Stimulated activated CD8-positive, alpha-beta memory T cell treated with anti-CD3 and anti-CD28 coated beads, Interleukin-7, amount 100 ng/mL, for 24 hours (primary cell): ENCODE results near the gene ANO4.

Source experiments
- DNase-seq: peaks from one replicate; pipeline ENCODE4 v3.0.0-alpha.2; 2020; ENCODE audit warnings: low read depth

The ANO4 gene

GRCh38 chr12:100808777-100809176 is 14.2 kb downstream of the ANO4 start:
- DNase-seq: no peak

GRCh38 chr12:100820314-100820713 is 25.7 kb downstream of the ANO4 start:
- DNase-seq: no peak

GRCh38 chr12:100823963-100824362 is 29.4 kb downstream of the ANO4 start:
- DNase-seq: no peak

- DNase-seq: no peak
Measured at GRCh38 chr12:100824476-100824875, 29.9 kb downstream of the ANO4 start.

- no peak for DNase-seq
Measured at GRCh38 chr12:100826323-100826722, 31.7 kb downstream of the ANO4 start.

- DNase-seq: no peak
Measured at GRCh38 chr12:100827901-100828520, 33.4 kb downstream of the ANO4 start.

- no peak for DNase-seq
Measured at GRCh38 chr12:100830003-100830795, 35.6 kb downstream of the ANO4 start.

- DNase-seq: no peak
Measured at GRCh38 chr12:100833282-100833681, 38.7 kb downstream of the ANO4 start.

GRCh38 chr12:100840748-100841147 is 46.2 kb downstream of the ANO4 start:
- no peak for DNase-seq

GRCh38 chr12:100842156-100842555 is 47.6 kb downstream of the ANO4 start:
- DNase-seq: no peak

- DNase-seq: no peak
Measured at GRCh38 chr12:100843061-100843460, 48.5 kb downstream of the ANO4 start.

- DNase-seq: no peak
Measured at GRCh38 chr12:100845095-100845494, 50.5 kb downstream of the ANO4 start.

- DNase-seq: no peak
Measured at GRCh38 chr12:100851637-100852036, 57.1 kb downstream of the ANO4 start.

GRCh38 chr12:100857418-100857817 is 62.8 kb downstream of the ANO4 start:
- no peak for DNase-seq

GRCh38 chr12:100857971-100858370 is 63.4 kb downstream of the ANO4 start:
- DNase-seq: no peak

- no peak for DNase-seq
Measured at GRCh38 chr12:100858656-100859055, 64.1 kb downstream of the ANO4 start.

GRCh38 chr12:100859063-100859627 is 64.6 kb downstream of the ANO4 start:
- DNase-seq: no peak

- no peak for DNase-seq
Measured at GRCh38 chr12:100860611-100861010, 66.0 kb downstream of the ANO4 start.

GRCh38 chr12:100862676-100863075 is 68.1 kb downstream of the ANO4 start:
- DNase-seq: no peak

GRCh38 chr12:100864366-100864765 is 69.8 kb downstream of the ANO4 start:
- DNase-seq: no peak

GRCh38 chr12:100867639-100868393 is 73.2 kb downstream of the ANO4 start:
- no peak for DNase-seq

GRCh38 chr12:100868487-100868886 is 73.9 kb downstream of the ANO4 start:
- no peak for DNase-seq
